HepG2 (cell line): Measurements from ENCODE around the gene IGFBP6. TPM values are rescaled to one million over a fixed set of nuclear protein-coding genes. Genes with fewer than 3 reads are reported as not detected.

Source experiments
- ARID5B ChIP-seq: IDR thresholded peaks from 2 replicates; pipeline ENCODE4 v1.4.0; 2020; ENCODE audit warnings: mild to moderate bottlenecking, missing genetic modification reagents
- ATM ChIP-seq: fragments of 450-650 bp; IDR thresholded peaks from 2 replicates; pipeline ENCODE4 v1.7.1; 2017; ENCODE audit warnings: mild to moderate bottlenecking, borderline replicate concordance
- ESRRA ChIP-seq: sonication (generic); formaldehyde crosslinking; IDR thresholded peaks from 2 replicates; pipeline ENCODE4 v1.5.1; 2020; ENCODE audit warnings: mild to moderate bottlenecking, low read depth, missing genetic modification reagents
- JUND ChIP-seq: sonication (generic); formaldehyde crosslinking; IDR thresholded peaks from 2 replicates; pipeline ENCODE4 v1.8.0; 2022; ENCODE audit warnings: mild to moderate bottlenecking, missing genetic modification reagents
- KAT8 ChIP-seq: IDR thresholded peaks from 2 replicates; pipeline ENCODE4 v1.6.1; 2016; ENCODE audit warnings: missing genetic modification reagents, missing compliant biosample characterization
- SIX4 ChIP-seq: sonication (generic); formaldehyde crosslinking; IDR thresholded peaks from 2 replicates; pipeline ENCODE4 v1.4.0; 2020; ENCODE audit warnings: missing genetic modification reagents
- SP140L ChIP-seq: sonication (generic); formaldehyde crosslinking; IDR thresholded peaks from 2 replicates; pipeline ENCODE4 v1.4.0; 2020; ENCODE audit warnings: missing genetic modification reagents, borderline replicate concordance
- ZNF121 ChIP-seq: sonication (generic); formaldehyde crosslinking; IDR thresholded peaks from 2 replicates; pipeline ENCODE4 v1.5.0; 2020; ENCODE audit warnings: mild to moderate bottlenecking, missing genetic modification reagents
- ZNF563 ChIP-seq: sonication (generic); formaldehyde crosslinking; IDR thresholded peaks from 2 replicates; pipeline ENCODE4 v1.8.0; 2022; ENCODE audit warnings: mild to moderate bottlenecking, moderate library complexity, missing genetic modification reagents
- polyA plus RNA-seq, 8 experiments: library from polyadenylated mRNA; depleted of rRNA in 3 of 8; stranded (reverse) in 7 of 8; unstranded in 1 of 8; fragments of >200 nt; fragmentation: Illumina TruSeq in 4 of 8; extraction: Trizol in 4 of 8; gene quantifications; 2 replicates each; pipeline versions ENCODE4 v1.2.1 to v1.2.3, GENCODE V29; 2011 to 2016; ENCODE audit warnings: low read depth in 4 of 8, missing spikeins in 1 of 8, mixed read lengths in 1 of 8; ENCODE audit not compliant: insufficient read depth in 1 of 8
- total RNA-seq, 5 experiments: library from RNA; depleted of rRNA; stranded (reverse); fragments of >200 nt; fragmentation: Illumina TruSeq; extraction: Trizol; gene quantifications; 2 replicates each; pipeline ENCODE4 v1.2.3, GENCODE V29; 2016; ENCODE audit warnings: low read depth in 1 of 5
- TF ChIP-seq, protein P1 (sequence below): IDR thresholded peaks from 2 replicates; pipeline ENCODE4 v1.6.1; 2016; ENCODE audit warnings: low read depth, missing genetic modification reagents, missing compliant biosample characterization
- TF ChIP-seq, protein P2 (sequence below): sonication (generic); formaldehyde crosslinking; IDR thresholded peaks from 2 replicates; pipeline ENCODE4 v1.9.0; 2021; ENCODE audit warnings: missing genetic modification reagents, borderline replicate concordance
- TF ChIP-seq, protein P3 (sequence below): IDR thresholded peaks from 2 replicates; pipeline ENCODE4 v1.6.1; 2012; ENCODE audit warnings: low read depth, low read length, improper control_type of control experiment
- TF ChIP-seq, protein P4 (sequence below): sonication (generic); formaldehyde crosslinking; IDR thresholded peaks from 2 replicates; pipeline ENCODE4 v1.5.1; 2020; ENCODE audit warnings: missing genetic modification reagents, mild to moderate bottlenecking, borderline replicate concordance

IGFBP6 gene
- total and polyA plus RNA-seq, 2 of the 13 experiments (the other 11 are each of a cell fraction or from before 2014, with no cell fraction given) = 3.9 to 25.2 TPM

DNA sequence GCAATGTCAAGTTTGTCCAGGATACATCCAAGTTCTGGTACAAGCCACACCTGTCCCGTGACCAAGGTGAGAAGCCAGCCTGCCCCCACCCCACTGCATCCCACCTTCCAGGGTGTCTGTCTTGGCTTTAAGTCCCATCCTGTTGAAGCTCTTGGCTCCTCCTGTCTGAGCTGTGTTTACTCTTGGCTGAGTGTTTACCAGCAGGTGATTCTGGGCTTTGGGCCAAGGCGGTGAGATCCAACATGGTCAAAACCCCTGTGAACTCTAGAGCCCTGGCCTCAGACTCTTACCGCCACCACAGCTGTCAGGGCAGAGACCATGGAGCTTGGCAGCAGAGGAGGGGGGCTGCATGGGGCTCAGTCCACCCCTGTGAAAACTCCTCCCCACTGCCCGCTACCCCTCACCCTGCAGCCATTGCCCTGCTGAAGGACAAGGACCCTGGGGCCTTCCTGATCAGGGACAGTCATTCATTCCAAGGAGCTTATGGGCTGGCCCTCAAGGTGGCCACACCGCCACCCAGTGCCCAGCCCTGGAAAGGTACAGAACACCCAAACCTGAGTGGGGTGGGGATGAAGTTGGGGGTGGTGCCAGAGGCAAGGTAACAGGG, 36.0 kb upstream of the IGFBP6 start (continued):
- TF ChIP-seq, protein P1, sequence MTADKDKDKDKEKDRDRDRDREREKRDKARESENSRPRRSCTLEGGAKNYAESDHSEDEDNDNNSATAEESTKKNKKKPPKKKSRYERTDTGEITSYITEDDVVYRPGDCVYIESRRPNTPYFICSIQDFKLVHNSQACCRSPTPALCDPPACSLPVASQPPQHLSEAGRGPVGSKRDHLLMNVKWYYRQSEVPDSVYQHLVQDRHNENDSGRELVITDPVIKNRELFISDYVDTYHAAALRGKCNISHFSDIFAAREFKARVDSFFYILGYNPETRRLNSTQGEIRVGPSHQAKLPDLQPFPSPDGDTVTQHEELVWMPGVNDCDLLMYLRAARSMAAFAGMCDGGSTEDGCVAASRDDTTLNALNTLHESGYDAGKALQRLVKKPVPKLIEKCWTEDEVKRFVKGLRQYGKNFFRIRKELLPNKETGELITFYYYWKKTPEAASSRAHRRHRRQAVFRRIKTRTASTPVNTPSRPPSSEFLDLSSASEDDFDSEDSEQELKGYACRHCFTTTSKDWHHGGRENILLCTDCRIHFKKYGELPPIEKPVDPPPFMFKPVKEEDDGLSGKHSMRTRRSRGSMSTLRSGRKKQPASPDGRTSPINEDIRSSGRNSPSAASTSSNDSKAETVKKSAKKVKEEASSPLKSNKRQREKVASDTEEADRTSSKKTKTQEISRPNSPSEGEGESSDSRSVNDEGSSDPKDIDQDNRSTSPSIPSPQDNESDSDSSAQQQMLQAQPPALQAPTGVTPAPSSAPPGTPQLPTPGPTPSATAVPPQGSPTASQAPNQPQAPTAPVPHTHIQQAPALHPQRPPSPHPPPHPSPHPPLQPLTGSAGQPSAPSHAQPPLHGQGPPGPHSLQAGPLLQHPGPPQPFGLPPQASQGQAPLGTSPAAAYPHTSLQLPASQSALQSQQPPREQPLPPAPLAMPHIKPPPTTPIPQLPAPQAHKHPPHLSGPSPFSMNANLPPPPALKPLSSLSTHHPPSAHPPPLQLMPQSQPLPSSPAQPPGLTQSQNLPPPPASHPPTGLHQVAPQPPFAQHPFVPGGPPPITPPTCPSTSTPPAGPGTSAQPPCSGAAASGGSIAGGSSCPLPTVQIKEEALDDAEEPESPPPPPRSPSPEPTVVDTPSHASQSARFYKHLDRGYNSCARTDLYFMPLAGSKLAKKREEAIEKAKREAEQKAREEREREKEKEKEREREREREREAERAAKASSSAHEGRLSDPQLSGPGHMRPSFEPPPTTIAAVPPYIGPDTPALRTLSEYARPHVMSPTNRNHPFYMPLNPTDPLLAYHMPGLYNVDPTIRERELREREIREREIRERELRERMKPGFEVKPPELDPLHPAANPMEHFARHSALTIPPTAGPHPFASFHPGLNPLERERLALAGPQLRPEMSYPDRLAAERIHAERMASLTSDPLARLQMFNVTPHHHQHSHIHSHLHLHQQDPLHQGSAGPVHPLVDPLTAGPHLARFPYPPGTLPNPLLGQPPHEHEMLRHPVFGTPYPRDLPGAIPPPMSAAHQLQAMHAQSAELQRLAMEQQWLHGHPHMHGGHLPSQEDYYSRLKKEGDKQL = no peak
- TF ChIP-seq, protein P2, sequence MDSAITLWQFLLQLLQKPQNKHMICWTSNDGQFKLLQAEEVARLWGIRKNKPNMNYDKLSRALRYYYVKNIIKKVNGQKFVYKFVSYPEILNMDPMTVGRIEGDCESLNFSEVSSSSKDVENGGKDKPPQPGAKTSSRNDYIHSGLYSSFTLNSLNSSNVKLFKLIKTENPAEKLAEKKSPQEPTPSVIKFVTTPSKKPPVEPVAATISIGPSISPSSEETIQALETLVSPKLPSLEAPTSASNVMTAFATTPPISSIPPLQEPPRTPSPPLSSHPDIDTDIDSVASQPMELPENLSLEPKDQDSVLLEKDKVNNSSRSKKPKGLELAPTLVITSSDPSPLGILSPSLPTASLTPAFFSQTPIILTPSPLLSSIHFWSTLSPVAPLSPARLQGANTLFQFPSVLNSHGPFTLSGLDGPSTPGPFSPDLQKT = no peak
- TF ChIP-seq ZNF121 (CRISPR knock-in tag) (peak; percentile 48), KAT8 (peak; percentile 47; the same call in 1 of the 2 replicates), ZNF563 (peak; percentile 61; the same call in 1 of the 2 replicates), JUND (CRISPR knock-in tag) (no peak), ARID5B (peak; percentile 83), SIX4 (CRISPR knock-in tag) (0 out of 2 replicates have a peak, but pooled peaks have one; percentile 17), ESRRA (CRISPR knock-in tag) (peak; percentile 54; the same call in 1 of the 2 replicates), SP140L (no peak), ATM (no peak)
- TF ChIP-seq, protein P3, sequence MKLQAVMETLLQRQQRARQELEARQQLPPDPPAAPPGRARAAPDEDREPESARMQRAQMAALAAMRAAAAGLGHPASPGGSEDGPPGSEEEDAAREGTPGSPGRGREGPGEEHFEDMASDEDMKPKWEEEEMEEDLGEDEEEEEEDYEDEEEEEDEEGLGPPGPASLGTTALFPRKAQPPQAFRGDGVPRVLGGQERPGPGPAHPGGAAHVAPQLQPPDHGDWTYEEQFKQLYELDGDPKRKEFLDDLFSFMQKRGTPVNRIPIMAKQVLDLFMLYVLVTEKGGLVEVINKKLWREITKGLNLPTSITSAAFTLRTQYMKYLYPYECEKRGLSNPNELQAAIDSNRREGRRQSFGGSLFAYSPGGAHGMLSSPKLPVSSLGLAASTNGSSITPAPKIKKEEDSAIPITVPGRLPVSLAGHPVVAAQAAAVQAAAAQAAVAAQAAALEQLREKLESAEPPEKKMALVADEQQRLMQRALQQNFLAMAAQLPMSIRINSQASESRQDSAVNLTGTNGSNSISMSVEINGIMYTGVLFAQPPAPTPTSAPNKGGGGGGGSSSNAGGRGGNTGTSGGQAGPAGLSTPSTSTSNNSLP = no peak
- TF ChIP-seq, protein P4, sequence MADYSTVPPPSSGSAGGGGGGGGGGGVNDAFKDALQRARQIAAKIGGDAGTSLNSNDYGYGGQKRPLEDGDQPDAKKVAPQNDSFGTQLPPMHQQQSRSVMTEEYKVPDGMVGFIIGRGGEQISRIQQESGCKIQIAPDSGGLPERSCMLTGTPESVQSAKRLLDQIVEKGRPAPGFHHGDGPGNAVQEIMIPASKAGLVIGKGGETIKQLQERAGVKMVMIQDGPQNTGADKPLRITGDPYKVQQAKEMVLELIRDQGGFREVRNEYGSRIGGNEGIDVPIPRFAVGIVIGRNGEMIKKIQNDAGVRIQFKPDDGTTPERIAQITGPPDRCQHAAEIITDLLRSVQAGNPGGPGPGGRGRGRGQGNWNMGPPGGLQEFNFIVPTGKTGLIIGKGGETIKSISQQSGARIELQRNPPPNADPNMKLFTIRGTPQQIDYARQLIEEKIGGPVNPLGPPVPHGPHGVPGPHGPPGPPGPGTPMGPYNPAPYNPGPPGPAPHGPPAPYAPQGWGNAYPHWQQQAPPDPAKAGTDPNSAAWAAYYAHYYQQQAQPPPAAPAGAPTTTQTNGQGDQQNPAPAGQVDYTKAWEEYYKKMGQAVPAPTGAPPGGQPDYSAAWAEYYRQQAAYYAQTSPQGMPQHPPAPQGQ (CRISPR knock-in tag) = no peak
